Naive thymus-derived CD8-positive, alpha-beta T cell (primary cell): ENCODE measurements around the gene PRKAR1A. TPM values are rescaled to one million over a fixed set of nuclear protein-coding genes. Genes with fewer than 3 reads are reported as not detected.

Source experiments
- ATAC-seq, 2 donors: fragments of 150-1000 bp; cut with Tn5 transposase in 1 of 2; sonication (Bioruptor Pico), chemical (Tn5 transposase) in 1 of 2; 1 replicate in 1 of 2; 2 replicates in 1 of 2; pipeline ENCODE4 v1.10.0; 2021; ENCODE audit warnings: mild to moderate bottlenecking in 2 of 2, moderate library complexity in 2 of 2
- POLR2A ChIA-PET: fragments of 350-600 bp; sonication (Branson Sonifier 250); formaldehyde crosslinking; loops from one replicate; lab custom pipeline; 2021; ENCODE audit warnings: antibody characterized with exemption; lab: Charles Lee
- DNase-seq, 10 donors: peaks; one replicate each; pipeline versions ENCODE4 v3.0.0 to v3.0.0-alpha.2; 2020 to 2022
- H3K27ac Mint-ChIP-seq, 10 donors: one replicate each; pipeline ENCODE4 v1.8.0; 2020 to 2022; ENCODE audit warnings: mild to moderate bottlenecking in 10 of 10, mixed read lengths in 10 of 10, moderate library complexity in 4 of 10, inconsistent platforms in 1 of 10
- H3K27me3 Mint-ChIP-seq, 5 donors: one replicate each; pipeline ENCODE4 v1.8.0; 2021 to 2022; ENCODE audit warnings: mixed read lengths in 5 of 5
- H3K36me3 Mint-ChIP-seq, 3 donors: one replicate each; pipeline ENCODE4 v1.8.0; 2020 to 2022; ENCODE audit warnings: mixed read lengths in 3 of 3, mild to moderate bottlenecking in 2 of 3, inconsistent platforms in 1 of 3
- H3K4me1 Mint-ChIP-seq, 4 donors: one replicate each; pipeline ENCODE4 v1.8.0; 2021 to 2022; ENCODE audit warnings: mixed read lengths in 4 of 4
- H3K4me3 Mint-ChIP-seq, 10 donors: one replicate each; pipeline ENCODE4 v1.8.0; 2020 to 2022; ENCODE audit warnings: mild to moderate bottlenecking in 10 of 10, mixed read lengths in 10 of 10, moderate library complexity in 6 of 10, inconsistent platforms in 1 of 10
- H3K9me3 Mint-ChIP-seq, 9 donors: one replicate each; pipeline ENCODE4 v1.8.0; 2020 to 2022; ENCODE audit warnings: mixed read lengths in 9 of 9, mild to moderate bottlenecking in 3 of 9, inconsistent platforms in 1 of 9, moderate library complexity in 1 of 9
- polyA plus RNA-seq, 3 donors: library from polyadenylated mRNA; unstranded; fragments of 300-500 nt; fragmentation: Illumina TruSeq; gene quantifications; one replicate each; pipeline ENCODE4 v1.2.3, GENCODE V29; 2021
- total RNA-seq, 8 experiments: library from RNA in 2 of 8; stranded (reverse) in 2 of 8; gene quantifications; one replicate each; pipeline ENCODE4 v1.2.3 and lab custom pipeline; 2021 to 2026

Gene PRKAR1A
- total and polyA plus RNA-seq, 5 experiments from 2014 or later, result 145 to 203 (median 157) TPM

GRCh38 chr17:68600067-68600930 is 88.1 kb downstream of the PRKAR1A start:
- ATAC-seq, result peak in 1 of 2 donors; percentile 45

More at GRCh38 chr17:68600067-68600930, 88.1 kb downstream of the PRKAR1A start:
- no peak overlapping the region for H3K27ac Mint-ChIP-seq
- H3K36me3 Mint-ChIP-seq, result no peaks in the 10 kb centered on the region
- peak in 4 of 10 donors; percentile 3 to 19 (median 7) for DNase-seq
- peak overlapping the region; percentile 24 to 89 (median 79) for H3K4me3 Mint-ChIP-seq
- peaks cover 0 to 7% (median 0%) of the 10 kb centered on the region in 9 donors for H3K9me3 Mint-ChIP-seq
- peaks cover 6 to 30% (median 25%) of the 10 kb centered on the region in 4 donors for H3K4me1 Mint-ChIP-seq
- POLR2A ChIA-PET, result no interaction called here
- H3K27me3 Mint-ChIP-seq, result peaks cover 55 to 85% (median 66%) of the 10 kb centered on the region in 5 donors

Other genes with a start within 250 kb of the PRKAR1A start
- 1 to 10 TPM; 6.4 to 6.9 TPM for gene SLC16A6, start 221.3 kb upstream of the PRKAR1A start, total RNA-seq
- 1 to 10 TPM in 2 of 3 donors, under 1 TPM in 1; 0.61 to 2.6 (median 1.5) TPM for gene SLC16A6, start 221.3 kb upstream of the PRKAR1A start, polyA plus RNA-seq
- gene ARSG, start 220.9 kb upstream of the PRKAR1A start, total RNA-seq, result 10 to 100 TPM; 12.1 to 15.1 TPM
- 10 to 100 TPM; 10.4 to 13.7 (median 12.9) TPM for gene ARSG, start 220.9 kb upstream of the PRKAR1A start, polyA plus RNA-seq
- 1 to 10 TPM; 3.2 to 3.5 TPM for gene WIPI1, start 54.9 kb upstream of the PRKAR1A start, total RNA-seq
- gene WIPI1, start 54.9 kb upstream of the PRKAR1A start, polyA plus RNA-seq, result 1 to 10 TPM; 2.5 to 8.3 (median 2.7) TPM
- not detected for gene FAM20A, start 88.9 kb downstream of the PRKAR1A start, total RNA-seq
- gene FAM20A, start 88.9 kb downstream of the PRKAR1A start, polyA plus RNA-seq, result under 1 TPM in 2 of 3 donors, not detected in 1; 0.11 to 0.20 TPM